Stimulated activated CD4-positive, alpha-beta T cell treated with anti-CD3 and anti-CD28 coated beads, Interleukin-2, amount 100 ng/mL, for 24 hours (primary cell): Measurements from ENCODE around the gene GNPTAB.
"Not testable (repeated sequence)": the region's sequence is repeated elsewhere in the genome, so short reads cannot be mapped to it uniquely, and the experiment has no call there.

Source experiments
- DNase-seq, 2 donors: peaks; one replicate each; pipeline ENCODE4 v3.0.0-alpha.2; 2020

The GNPTAB gene

DNA sequence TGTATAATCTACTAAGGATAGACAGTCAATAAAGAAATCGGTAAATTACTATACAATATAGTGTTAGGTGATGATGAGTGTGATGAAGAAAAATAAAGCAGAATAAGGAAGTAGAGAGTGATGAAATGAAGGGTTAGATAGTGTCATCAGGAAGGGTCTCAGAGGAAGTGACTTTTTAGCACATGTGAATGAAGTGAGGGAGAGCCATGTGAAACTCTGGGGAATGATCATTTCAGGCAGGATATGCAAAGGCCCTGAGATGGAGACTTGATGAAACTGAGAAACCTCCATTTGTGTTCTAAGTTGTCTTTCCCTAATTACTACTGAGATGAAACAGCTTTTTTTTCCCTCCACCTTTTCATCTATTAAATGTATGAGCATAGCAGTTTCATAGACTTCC, 19.4 kb upstream of the GNPTAB start:
- DNase-seq, result no peak

DNA sequence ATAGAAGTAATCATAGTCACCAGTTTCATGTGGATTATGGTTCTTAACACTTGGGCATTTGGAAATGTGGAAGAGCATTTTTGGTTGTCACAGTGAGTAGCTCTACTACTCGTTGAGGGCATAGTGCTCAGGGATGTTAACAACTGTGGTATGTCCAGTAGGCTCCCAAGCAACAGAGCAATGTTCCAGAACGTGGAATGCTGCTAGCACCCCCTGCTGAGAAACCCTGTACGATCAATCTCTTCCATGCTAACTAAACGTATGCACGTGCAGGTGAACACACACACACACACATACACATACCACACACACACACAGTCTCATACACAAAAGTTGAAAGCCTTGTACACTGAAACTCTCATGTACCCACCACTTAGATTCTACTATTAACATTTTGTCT, 16.6 kb upstream of the GNPTAB start:
- DNase-seq, result no peak

DNA sequence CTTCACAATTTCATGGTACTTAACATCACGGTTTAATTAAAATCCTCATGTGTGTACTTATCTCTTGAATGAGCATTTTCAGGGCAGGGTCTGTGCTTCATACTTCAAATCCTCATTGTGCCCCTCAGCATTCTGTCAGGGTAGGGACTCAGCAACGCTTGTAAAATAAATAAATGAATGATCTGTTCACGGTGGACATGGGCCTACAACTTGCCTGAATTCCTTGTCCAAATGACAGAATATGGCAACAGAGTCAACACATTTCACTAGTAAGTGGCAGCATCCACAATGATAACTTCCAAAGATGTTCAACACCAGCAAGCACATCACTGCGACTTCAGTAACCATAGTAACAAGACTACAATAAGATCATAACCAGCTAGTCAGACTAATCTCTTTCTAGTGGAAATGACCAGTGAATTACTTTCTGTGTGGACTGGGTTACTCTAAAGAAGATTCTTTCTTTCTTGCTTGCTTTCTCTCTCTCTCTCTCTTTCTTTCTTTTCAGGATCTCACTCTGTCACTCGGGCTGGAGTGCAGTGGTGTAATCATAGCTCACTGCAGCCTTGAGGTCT, 14.5 kb upstream of the GNPTAB start:
- DNase-seq, result no peak

DNA sequence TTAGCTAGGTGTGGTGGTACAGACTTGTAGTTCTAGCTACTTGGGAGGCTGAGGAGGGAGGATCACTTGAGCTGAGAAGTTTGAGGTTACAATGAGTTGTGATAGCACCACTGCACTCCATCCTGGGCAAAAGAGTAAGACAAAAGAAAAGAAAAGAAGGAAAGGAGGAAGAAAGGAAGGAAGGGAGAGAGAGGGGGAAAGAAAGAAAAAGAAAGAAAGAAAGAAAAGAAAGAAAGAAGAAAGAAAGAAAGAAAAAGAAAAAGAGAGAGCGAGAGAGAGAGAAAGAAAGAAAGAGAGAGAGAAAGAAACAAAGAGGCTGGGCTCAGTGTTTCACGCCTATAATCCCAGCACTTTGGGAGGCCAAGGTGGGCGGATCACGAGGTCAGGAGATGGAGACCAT, 10.3 kb upstream of the GNPTAB start:
- DNase-seq, result no peak

DNA sequence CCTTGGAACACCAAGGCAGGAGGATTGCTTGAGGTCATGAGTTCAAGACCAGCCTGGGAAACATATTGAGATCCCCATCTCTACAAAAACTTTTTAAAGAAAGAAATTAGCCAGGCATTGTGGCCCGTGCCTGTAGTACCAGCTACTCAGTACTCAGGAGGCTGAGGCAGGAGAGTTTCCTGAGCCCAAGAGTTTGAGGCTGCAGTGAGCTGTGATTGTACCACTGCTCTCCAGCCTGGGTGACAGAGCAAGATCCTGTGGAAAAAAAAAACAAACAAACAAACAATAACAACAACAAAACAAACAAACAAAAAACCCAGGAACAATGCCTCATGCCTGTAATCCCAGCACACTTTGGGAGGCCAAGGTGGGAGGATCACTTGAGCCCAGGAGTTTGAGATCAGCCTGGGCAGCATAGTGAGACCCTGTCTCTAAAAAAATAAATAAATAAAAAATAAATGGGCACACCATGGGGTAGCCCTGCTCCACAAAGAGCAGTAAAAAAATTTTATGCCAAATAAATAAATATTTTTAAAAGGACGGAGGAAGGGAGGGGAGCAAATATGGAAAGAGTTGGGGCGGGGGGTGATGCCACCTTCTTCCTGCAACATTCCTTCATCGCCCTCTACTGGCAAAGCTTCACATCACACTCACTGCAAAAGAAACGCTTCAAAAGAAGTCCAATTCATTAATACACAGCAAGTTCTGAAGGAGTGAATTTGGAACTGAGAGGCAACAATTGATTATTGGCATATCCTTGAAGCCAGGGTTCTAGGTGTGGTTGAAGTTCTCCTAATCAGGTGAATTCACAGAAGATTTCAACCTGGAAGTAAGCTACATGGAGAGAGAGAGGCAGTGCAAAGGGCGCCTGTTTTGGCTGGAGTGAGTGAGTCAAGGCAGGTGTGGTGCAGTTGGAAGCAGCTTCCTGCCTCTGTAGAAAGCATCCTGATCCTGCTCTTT, 8.8 kb upstream of the GNPTAB start:
- peak; percentile 69 to 81 for DNase-seq

DNA sequence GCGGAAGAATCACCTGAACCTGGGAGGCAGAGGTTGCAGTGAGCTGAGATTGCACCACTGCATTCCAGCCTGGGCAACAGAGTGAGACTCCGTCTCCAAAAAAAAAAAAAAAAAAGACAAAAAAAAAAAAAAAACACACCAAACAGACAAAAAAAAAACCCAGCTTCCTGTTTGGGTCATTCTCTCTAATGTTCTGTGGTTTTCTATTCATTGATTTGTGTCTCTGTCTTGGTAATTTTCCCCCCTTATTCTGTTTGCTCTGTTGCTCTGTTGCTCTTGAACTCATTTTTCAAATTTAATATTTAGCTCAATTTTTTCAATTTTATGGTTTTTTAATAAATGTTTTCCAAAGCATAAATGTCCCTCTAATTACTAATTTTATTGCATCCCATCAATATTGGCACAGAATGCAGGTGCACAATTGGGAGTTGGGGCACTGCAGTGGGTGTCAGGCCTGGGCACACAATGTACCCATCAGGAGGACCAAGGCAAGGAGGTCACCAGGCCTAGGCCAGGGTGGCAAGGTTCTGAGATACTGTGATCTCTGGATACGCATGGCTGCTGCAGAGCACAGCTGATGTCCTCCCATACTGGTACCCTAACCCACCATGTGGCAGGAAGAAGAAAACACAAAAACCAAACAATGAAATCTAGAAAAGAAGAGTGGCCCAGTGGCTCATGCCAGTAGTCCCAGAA, 8.0 kb upstream of the GNPTAB start:
- no peak for DNase-seq

DNA sequence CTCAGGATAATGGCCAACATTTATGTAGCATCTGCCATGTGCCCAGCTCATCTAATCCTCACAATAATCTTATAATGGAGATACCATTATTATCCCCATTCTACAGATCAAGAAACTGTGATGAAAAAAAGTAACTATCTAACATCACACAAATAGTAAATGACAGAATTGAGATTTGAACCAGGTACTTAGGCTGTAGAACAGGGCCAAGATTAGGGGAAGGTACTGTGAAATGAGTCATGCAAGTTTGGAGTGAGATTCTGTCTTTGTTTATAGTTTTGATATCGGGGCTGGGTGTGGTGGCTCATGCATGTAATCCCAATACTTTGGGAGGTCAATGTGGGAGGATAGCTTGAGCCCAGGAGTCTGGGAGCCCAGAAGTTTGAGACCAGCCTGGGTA, 1.3 kb upstream of the GNPTAB start:
- no peak for DNase-seq

DNA sequence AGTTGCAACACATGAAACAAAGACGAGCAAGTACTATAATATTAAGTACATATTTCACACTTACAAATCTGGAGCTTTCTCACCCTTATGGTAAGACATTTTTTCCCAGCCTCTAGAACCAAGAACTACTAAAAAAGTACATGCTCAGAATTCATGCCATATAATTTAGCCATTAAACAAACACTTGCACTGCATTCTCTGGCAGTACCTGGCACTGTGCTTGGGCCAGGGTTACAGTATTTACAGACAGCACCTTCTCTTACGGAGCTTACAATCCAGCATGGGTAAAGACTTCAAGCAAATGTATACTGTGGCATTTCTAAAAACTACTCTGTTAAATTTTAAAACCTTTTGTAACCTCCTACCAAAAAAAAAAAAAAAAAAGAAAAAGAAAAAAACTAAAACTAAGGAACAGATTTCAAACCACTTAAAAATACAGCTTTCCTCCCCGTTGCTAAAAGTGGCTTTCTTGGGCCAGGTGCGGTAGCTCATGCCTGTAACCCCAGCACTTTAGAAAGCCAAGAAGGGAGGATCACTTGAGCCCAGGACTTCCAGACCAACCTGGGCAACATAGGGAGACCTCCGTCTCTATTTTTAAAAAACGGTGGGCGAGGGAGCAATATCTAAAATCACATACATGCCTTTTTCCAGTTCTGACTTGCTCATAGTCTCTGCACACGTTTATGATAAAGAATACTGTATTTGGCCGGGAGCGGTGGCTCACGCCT, 956 bp downstream of the GNPTAB start:
- DNase-seq, result no peak

DNA sequence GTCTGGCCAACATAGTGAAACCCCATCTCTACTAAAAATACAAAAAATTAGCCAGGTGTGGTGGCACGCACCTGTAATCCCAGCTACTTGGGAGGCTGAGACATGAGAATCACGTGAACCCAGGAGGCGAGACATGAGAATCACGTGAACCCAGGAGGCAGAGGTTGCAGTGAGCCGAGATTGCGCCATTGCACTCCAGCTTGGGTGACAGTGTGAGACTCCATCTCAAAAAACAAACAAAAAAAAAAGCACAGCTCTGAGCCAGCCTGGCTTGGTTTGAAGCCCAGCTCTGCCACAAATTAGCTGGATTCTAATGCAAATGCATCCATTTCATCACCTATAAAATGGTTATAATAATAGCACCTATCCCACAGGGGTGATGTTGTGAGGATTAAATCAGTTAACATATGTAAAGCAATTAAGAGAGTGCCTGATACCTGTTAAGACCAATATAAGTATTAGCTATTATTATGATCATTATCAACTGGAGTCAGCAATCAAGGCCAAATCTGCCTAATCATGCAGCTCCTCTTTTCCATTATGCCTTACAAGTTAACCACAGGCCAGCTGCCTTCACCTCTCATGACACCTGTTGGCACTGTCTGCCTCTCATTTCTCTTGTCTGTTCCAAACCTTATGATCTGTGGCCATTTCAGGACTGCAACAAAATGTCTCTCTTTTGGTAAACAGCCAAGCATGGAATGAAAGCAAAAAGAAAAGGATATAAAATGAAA, 2.1 kb downstream of the GNPTAB start:
- no peak for DNase-seq

DNA sequence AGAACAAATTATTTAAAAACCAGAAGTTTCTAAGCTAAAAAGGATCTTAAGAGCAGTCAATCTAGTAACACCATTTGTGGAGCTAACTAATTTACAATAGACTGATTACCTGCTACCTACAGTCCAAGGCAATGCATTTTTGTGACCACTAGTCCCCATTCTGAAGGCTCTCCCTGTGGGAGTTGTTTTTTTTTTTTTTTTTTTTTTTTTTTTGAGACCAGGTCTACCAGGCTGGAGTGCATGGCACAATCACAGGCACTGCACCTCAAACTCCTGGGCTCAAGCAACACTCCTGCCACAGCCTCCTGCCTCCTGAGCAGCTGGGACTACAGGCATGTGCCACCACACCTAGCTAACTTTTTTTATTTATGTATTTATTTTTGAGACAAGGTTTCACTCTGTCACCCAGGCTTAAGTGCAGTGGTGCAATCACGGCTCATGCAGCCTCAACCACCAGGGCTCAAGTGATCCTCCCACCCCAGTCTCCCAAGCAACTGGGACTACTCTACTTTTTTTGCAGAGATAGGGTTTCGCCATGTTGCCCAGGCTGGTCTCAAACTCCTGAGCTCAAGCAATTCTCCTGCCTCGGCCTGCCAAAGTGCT, 3.9 kb downstream of the GNPTAB start:
- no peak for DNase-seq

DNA sequence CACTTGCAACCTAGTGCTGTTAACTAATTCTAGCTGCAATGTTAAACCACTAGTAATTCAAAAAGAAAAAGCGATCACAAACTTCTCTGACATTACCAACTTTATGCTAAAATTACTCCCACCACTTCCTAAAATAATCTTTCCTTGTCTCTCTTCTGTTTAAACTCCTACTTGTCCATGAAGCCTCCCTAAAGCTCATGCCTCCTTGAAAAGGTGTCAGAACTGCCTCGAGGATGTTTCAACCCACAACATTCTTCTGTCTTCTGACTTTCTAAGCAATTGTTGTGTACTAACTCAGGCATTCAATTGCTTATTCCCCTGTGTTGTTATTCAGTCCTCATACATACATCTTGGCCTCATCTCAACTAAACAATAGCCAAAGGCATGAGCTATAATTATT, 5.9 kb downstream of the GNPTAB start:
- DNase-seq, result no peak

DNA sequence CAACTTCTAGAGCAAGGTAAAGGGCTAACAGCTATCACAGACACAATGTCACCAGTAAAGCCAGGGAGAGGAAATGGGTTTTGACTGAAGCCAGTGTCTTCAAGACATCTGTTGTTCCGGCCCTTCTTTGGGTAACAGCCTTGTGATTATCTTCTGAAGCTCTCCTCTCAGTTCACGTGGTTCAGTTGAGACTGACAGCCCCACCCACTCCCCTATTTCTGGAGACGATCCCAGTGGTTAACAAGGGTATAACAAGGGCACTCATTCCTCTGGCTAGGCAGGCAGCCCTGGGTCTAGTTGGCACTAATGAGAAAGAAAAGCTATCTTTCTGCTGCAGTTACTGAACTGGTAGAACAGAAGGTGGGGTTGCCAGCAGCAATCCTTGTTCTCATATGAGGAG, 6.9 kb downstream of the GNPTAB start:
- DNase-seq, result peak; percentile 56 to 62

DNA sequence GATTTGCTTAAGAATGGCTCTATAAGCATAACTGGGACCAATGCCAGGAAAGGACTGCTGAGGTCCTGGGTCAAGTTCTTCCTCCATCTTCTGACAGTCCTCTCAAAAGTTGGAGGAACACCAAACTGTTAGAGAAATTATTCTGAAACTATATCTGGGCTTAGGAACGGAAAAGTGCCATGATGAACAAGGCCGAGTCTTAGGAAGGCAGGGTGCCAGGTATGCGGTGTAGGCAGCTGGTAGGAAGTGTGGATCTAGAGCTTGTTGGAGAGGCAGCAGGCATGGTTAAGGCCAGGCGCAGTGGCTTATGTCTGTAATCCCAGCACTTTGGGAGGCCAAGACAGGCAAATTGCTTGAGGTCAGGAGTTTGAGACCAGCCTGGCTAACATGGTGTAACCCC, 7.7 kb downstream of the GNPTAB start:
- no peak for DNase-seq

DNA sequence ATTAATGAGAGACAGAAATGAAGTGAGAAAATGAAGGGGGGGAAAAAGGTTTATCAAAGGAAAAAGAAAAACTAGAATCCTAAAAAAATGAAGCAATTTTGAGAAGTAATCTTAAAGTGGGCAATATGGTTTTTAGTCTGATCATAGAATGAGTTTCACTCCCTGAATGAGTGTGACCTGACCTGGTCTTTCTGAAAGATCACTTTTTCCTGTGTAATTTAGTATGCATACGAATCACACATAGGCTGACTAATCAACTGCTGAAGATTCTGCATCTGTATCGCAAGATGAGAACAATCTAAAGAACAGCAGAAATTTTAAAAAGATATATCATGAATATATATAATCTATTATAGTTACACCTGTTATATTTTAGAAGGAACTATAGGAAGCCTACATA, 11.3 kb downstream of the GNPTAB start:
- no peak for DNase-seq

DNA sequence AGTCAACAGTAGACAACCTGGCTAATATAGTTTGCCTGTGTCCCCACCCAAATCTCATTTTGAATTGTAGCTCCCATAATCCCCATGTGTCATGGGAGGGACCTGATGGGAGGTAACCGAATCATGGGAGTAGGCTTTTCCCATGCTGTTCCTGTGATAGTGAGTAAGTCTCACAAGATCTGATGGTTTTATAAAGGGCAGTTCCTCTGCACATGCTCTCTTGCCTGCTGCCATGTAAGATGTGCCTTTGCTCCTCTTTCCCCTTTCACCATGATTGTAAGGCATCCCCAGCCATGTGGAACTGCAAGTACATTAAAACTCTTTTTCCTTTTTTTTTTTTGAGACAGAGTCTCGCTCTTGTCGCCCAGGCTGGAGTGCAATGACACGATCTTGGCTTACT, 12.1 kb downstream of the GNPTAB start:
- not testable (repeated sequence) for DNase-seq

DNA sequence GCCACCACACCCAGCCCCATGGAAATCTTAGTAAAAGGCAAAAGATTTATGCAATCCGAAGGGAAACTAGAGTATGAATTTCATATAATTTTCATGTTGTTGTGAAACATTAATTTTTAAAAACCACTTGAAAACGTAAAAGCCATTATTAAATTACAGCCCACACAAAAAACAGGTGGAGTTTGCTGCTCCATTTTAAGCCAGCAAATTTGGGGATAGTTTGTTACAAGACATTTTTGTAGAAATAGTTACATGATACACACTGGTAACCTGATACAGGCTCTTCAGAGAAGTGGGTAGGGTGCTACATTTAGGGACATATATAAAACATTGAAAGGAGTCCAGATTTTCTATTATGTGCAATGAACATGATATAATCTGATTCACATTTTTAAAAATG, 17.6 kb downstream of the GNPTAB start:
- DNase-seq, result no peak

DNA sequence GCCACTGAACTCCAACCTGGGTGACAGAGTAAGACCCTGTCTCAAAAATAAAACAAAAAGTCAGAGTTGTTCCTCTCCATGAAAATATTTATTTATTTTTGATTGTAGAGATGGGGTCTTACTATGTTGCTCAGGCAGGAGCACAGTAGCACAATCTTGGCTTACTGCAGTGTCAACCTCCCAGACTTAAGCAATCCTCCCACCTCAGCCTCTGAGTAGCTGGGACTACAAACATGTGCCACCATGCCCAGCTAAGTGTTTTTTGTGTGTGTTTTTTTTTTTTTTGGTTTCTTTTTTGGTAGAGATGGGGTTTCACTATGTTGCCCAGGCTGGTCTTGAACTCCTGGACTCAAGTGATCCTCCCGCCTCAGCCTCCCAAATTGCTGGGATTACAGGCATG, 18.0 kb downstream of the GNPTAB start:
- not testable (repeated sequence) for DNase-seq

DNA sequence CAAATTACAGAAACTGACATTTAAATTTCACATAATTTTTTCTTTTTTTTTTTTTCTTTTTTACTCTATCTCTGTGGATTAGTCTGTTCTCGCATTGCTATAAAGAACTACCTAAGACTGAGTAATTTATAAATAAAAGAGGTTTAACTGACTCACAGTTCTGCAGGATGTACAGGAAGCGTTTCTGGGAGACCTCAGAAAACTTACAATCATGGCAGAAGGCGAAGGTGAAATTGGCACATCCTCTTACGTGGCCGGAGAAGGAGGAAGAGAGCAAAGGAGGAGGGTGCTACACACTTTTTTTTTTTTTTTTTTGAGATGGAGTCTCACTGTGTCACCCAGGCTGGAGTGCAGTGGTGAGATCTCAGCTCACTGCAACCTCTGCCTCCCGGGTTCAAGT, 19.4 kb downstream of the GNPTAB start:
- DNase-seq, result not testable (repeated sequence)

DNA sequence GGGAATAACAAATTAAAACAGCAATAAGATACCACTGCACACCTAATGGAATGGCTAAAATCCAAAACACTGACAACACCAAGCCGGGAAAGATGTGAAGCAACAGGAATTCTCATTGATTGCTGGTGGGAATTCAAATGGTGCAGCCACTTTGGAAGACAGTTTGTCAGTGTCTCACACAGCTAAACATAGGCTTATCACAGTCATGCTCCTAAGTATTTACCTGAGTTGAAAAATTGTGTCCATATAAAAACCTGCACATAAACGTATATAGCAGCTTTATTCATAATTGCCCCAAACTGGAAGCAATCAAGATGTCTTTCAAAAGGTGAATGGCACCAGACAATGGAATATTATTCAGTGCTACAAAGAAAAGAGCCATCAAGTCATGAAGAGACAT, 21.6 kb downstream of the GNPTAB start:
- DNase-seq, result no peak

DNA sequence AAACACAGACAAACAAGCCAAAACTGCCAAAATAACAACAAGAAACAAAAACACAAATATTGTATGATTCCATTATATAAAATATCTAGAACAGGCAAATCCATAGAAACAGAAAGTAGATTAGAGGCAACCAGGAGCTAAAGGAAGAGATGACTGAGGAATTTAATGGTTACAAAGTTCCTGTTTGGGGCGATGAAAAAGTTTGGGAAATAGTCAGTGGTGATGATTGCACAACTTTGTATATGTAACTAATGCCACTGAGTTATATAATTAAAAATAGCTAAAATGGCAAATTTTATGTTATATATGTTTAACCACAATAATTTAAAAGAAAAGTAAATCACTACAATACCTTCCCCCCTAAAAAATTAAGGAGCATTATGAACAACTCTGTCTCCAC, 24.5 kb downstream of the GNPTAB start:
- DNase-seq, result no peak

DNA sequence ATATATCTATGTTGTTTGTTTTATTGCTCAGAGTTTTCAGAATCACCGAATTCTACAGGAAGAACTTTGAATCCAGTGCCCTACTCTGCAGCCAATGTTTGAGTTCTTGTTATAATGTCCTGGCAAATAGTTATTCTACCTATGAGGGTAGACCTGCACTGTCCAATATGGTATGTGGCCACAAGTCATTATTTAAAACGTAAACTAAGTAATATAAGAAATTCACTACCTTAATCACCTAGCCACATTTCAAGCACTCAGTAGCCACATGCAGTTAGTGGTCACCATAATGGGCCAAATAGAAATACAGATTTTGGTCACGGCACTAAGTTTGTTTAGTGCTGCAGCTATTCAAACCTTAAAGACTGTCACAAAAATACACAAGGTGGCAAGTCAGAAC, 26.4 kb downstream of the GNPTAB start:
- no peak for DNase-seq

DNA sequence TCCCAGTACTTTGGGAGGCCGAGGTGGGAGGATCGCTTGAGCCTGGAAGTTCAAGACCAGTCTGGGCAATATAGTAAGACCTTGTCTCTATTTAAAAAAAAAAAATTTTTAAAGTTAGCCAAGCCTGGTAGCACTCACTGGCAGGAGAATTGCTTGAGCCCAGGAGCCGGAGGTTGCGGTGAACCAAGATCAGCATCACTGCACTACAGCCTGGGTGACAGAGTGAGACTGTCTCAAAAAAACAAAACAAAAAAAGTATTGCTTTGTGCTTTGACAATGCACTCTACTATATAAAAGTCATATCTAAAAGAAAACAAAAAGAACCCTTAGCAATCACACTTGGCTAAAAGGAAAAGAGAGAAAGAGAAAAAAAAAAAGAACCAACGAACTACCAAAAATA, 26.8 kb downstream of the GNPTAB start:
- no peak for DNase-seq
